Suppressor macrophage (primary cell): Measurements from ENCODE around the gene ZFP69.

Source experiments
- DNase-seq, 4 experiments: peaks; one replicate each; pipeline ENCODE4 v3.0.0-alpha.2; 2020 to 2022

Gene ZFP69

GRCh38 chr1:40508375-40509341, 31.6 kb downstream of the ZFP69 start, which contains the start of gene EXO5:
Gene EXO5, plus strand, starts transcription at chr1:40508767. Its CDS starts 5,778 bp downstream, at chr1:40514545.
- peak; percentile 79 to 92 (median 86) for DNase-seq

- DNase-seq: no peak
Measured at GRCh38 chr1:40519517-40519916, 42.4 kb downstream of the ZFP69 start.

GRCh38 chr1:40530735-40531380, 53.8 kb downstream of the ZFP69 start:
- peak; percentile 23 to 52 (median 40) for DNase-seq

- peak; percentile 92 to 97 (median 96) for DNase-seq
Measured at GRCh38 chr1:40531381-40532061, 54.4 kb downstream of the ZFP69 start, which contains the start of gene ZNF684. Gene ZNF684, plus strand, starts transcription at chr1:40531637. Its CDS starts 1,530 bp downstream, at chr1:40533167.

- no peak for DNase-seq
Measured at GRCh38 chr1:40532062-40532389, 54.9 kb downstream of the ZFP69 start.

GRCh38 chr1:40532844-40533424, 55.8 kb downstream of the ZFP69 start:
- peak; percentile 62 to 66 (median 64) for DNase-seq

GRCh38 chr1:40534589-40534988, 57.5 kb downstream of the ZFP69 start:
- no peak for DNase-seq

GRCh38 chr1:40535732-40536131, 58.6 kb downstream of the ZFP69 start:
- DNase-seq: no peak

- DNase-seq: peak in 3 of 4 experiments; percentile 16 to 31 (median 22)
Measured at GRCh38 chr1:40539338-40539737, 62.2 kb downstream of the ZFP69 start.
